ENCODE measurements around the gene LPCAT2.

GRCh38 chr16:55567382-55567781 is 58.5 kb downstream of the LPCAT2 start:
- TF ChIP-seq, protein P1, sequence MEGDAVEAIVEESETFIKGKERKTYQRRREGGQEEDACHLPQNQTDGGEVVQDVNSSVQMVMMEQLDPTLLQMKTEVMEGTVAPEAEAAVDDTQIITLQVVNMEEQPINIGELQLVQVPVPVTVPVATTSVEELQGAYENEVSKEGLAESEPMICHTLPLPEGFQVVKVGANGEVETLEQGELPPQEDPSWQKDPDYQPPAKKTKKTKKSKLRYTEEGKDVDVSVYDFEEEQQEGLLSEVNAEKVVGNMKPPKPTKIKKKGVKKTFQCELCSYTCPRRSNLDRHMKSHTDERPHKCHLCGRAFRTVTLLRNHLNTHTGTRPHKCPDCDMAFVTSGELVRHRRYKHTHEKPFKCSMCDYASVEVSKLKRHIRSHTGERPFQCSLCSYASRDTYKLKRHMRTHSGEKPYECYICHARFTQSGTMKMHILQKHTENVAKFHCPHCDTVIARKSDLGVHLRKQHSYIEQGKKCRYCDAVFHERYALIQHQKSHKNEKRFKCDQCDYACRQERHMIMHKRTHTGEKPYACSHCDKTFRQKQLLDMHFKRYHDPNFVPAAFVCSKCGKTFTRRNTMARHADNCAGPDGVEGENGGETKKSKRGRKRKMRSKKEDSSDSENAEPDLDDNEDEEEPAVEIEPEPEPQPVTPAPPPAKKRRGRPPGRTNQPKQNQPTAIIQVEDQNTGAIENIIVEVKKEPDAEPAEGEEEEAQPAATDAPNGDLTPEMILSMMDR (IDR thresholded peaks at IDR 0.05; ENCODE audit: poor library complexity): no peak
- TF ChIP-seq EZH2 (IDR thresholded peaks at IDR 0.05; ENCODE audit: borderline replicate concordance) (no peak), EZH2phosphoT487 (IDR thresholded peaks at IDR 0.05; ENCODE audit: low read depth, severe bottlenecking, unreplicated experiment) (no peak)
